ENCODE measurements around the gene ZNF576. TPM values are rescaled to one million over a fixed set of nuclear protein-coding genes. Genes with fewer than 3 reads are reported as not detected.

ZNF576 gene
- total and polyA plus RNA-seq, 2 of the 13 experiments (the other 11 are each of a cell fraction or from before 2014, with no cell fraction given): 7.2 to 9.6 TPM

- TF ChIP-seq GMEB1 (CRISPR knock-in tag; IDR thresholded peaks at IDR 0.05; ENCODE audit: borderline replicate concordance): peak; percentile 27; the same call in 1 of the 2 replicates
- no peak for TF ChIP-seq GABPA (IDR thresholded peaks at IDR 0.05; ENCODE audit: low read depth, low read length)
- TF ChIP-seq GABPA (CRISPR knock-in tag; IDR thresholded peaks at IDR 0.05; ENCODE audit: low read depth): no peak
- TF ChIP-seq ZNF768 (CRISPR knock-in tag; IDR thresholded peaks at IDR 0.05): peak; percentile 88
- TF ChIP-seq SAP130 (CRISPR knock-in tag; IDR thresholded peaks at IDR 0.05; ENCODE audit: low read depth): peak; percentile 66
- peak; percentile 42; the same call in 1 of the 2 replicates for TF ChIP-seq ATF2 (CRISPR knock-in tag; IDR thresholded peaks at IDR 0.05)
- TF ChIP-seq GRHL1 (CRISPR knock-in tag; conservative IDR thresholded peaks at IDR 0.05): no peak
- TF ChIP-seq RFXANK (CRISPR knock-in tag; IDR thresholded peaks at IDR 0.05): no peak
- TF ChIP-seq ZNF530 (CRISPR knock-in tag; IDR thresholded peaks at IDR 0.05; ENCODE audit: low read depth): no peak
- TF ChIP-seq CREB1 (IDR thresholded peaks at IDR 0.05): 0 out of 2 replicates have a peak, but pooled peaks have one; percentile 19
- no peak for TF ChIP-seq CREB1 (CRISPR knock-in tag; IDR thresholded peaks at IDR 0.05)
- no peak for TF ChIP-seq MXD4 (CRISPR knock-in tag; IDR thresholded peaks at IDR 0.05)
- no peak for TF ChIP-seq ZNF224 (CRISPR knock-in tag; IDR thresholded peaks at IDR 0.05)
- TF ChIP-seq ZNF674 (CRISPR knock-in tag; IDR thresholded peaks at IDR 0.05; ENCODE audit: low read depth): 0 out of 2 replicates have a peak, but pooled peaks have one; percentile 22
- no peak for TF ChIP-seq ATF7 (IDR thresholded peaks at IDR 0.05)
- TF ChIP-seq ATF7 (CRISPR knock-in tag; IDR thresholded peaks at IDR 0.05): no peak
- no peak for TF ChIP-seq ZNF441 (CRISPR knock-in tag; IDR thresholded peaks at IDR 0.05; ENCODE audit: borderline replicate concordance)
- TF ChIP-seq LBX2 (CRISPR knock-in tag; IDR thresholded peaks at IDR 0.05; ENCODE audit: borderline replicate concordance): no peak
- TF ChIP-seq ISX (CRISPR knock-in tag; conservative IDR thresholded peaks at IDR 0.05): no peak
- no peak for TF ChIP-seq CEBPZ (IDR thresholded peaks at IDR 0.05; ENCODE audit: low read length)
These were observed 1.4 kb upstream of the ZNF576 start (continued) for GRCh38 chr19:43594710-43595604.
